HG03460 (cell line): Measurements from ENCODE around the gene PERCC1.

Source experiments
- ATAC-seq: cut with Tn5 transposase; IDR thresholded peaks from one replicate; pipeline ENCODE4 v1.9.1; 2021; ENCODE audit not compliant: unreplicated experiment

Gene PERCC1

GRCh38 chr16:1448536-1449116 lies 17.7 kb downstream of the PERCC1 start:
- ATAC-seq = no peak

GRCh38 chr16:1449201-1449788 lies 18.4 kb downstream of the PERCC1 start:
- ATAC-seq = no peak

- no peak for ATAC-seq
Observed at GRCh38 chr16:1450218-1450617, 19.3 kb downstream of the PERCC1 start.

- no peak for ATAC-seq
Observed at GRCh38 chr16:1450841-1451240, 20.0 kb downstream of the PERCC1 start.

GRCh38 chr16:1451702-1452392 lies 21.0 kb downstream of the PERCC1 start:
- no peak for ATAC-seq

- no peak for ATAC-seq
Observed at GRCh38 chr16:1452530-1452929, 21.7 kb downstream of the PERCC1 start.

GRCh38 chr16:1453316-1453715 lies 22.4 kb downstream of the PERCC1 start:
- no peak for ATAC-seq

- ATAC-seq = no peak
Observed at GRCh38 chr16:1454561-1454960, 23.7 kb downstream of the PERCC1 start.

- ATAC-seq = no peak
Observed at GRCh38 chr16:1455190-1456171, 24.6 kb downstream of the PERCC1 start.

GRCh38 chr16:1456951-1457350 lies 26.1 kb downstream of the PERCC1 start:
- ATAC-seq = no peak

GRCh38 chr16:1457489-1458245 lies 26.8 kb downstream of the PERCC1 start:
- ATAC-seq = no peak

GRCh38 chr16:1458336-1458976 lies 27.6 kb downstream of the PERCC1 start:
- ATAC-seq = no peak

GRCh38 chr16:1458977-1459341 lies 28.1 kb downstream of the PERCC1 start:
- ATAC-seq = no peak

- ATAC-seq = no peak
Observed at GRCh38 chr16:1459967-1460366, 29.1 kb downstream of the PERCC1 start.

- ATAC-seq = no peak
Observed at GRCh38 chr16:1460602-1461138, 29.8 kb downstream of the PERCC1 start.

- ATAC-seq = no peak
Observed at GRCh38 chr16:1461146-1461545, 30.3 kb downstream of the PERCC1 start.

GRCh38 chr16:1464196-1464893 lies 33.5 kb downstream of the PERCC1 start:
- no peak for ATAC-seq

GRCh38 chr16:1464894-1465566 lies 34.2 kb downstream of the PERCC1 start:
- ATAC-seq = no peak

- no peak for ATAC-seq
Observed at GRCh38 chr16:1465567-1465915, 34.7 kb downstream of the PERCC1 start.
